GM21526 (cell line): ENCODE data around the gene NXPE4.
"Not testable (repeated sequence)": the region's sequence is repeated elsewhere in the genome, so short reads cannot be mapped to it uniquely, and the experiment has no call there.

Experiments used
- ATAC-seq: cut with Tn5 transposase; IDR thresholded peaks from one replicate; pipeline ENCODE4 v1.9.1; 2021; ENCODE audit warnings: moderate library complexity; ENCODE audit not compliant: unreplicated experiment, low FRiP score

Gene NXPE4

DNA sequence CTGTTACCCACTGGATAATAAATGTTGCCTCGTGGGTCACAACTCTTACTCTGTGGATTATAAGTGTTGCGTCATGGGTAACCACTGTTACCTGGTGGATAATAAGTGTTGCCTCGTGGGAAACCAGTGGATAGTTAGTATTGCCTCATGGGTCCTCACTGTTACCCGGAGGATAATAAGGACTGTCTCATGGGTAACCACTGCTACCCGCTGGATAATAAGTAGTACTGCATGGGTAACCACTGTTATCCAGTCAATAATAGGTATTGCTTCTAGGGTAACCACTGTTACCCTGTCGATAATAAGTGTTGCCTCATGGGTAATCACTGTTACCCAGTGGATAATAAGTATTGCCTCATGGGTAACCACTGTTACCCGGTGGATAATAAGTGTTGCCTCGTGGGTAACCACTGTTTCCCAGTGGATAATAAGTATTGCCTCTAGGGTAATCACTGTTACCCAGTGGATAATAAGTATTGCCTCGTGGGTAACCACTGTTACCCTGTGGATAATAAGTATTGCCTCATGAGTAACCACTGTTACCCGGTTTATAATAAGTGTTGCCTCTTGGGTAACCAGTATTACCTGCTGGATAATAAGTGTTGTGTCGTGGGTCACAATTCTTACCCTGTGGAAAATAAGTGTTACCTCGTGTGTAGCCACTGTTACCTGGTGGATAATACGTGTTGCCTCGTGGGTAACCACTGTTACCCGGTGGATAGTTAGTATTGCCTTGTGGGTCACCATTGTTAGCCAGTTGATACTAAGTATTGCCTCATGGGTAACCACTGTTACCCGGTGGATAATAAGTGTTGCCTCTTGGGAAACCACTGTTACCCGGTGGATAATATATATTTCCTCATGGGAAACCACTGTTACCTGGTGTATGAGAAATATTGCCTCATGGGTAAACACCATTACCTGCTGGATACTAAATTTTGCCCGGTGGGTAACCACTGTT lies 15.7 kb upstream of the NXPE4 start:
- ATAC-seq, result no peak

DNA sequence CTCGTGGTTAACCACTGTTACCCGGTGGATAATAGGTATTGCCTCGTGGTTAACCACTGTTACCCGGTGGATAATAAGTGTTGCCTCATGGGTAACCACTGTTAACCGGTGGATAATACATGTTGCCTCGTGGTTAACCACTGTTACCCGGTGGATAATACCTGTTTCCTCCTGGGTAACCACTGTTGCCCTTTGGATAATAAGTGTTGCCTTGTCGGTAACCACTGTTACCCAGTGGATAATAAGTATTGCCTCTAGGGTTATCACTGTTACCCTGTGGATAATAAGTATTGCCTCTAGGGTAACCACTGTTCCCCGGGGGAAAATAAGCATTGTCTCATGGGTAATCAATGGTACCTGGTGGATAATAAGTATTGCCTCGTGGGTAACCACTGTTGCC lies 15.0 kb upstream of the NXPE4 start:
- ATAC-seq, result no peak

DNA sequence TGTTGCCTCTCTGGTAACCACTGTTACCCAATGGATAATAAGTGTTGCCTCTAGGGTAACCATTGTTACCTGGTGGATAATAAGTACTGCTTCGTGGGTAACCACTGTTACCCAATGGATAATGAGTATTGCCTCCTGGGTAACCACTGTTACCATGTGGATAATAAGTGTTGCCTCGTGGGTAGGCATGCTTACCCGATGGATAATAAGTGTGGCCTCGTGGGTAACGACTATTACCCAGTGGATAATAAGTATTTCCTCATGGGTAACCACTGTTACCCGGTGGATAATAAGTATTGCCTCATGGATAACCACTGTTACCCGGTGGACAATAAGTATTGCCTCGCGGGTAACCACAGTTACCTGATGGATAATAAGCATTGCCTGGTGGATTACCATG lies 13.8 kb upstream of the NXPE4 start:
- ATAC-seq, result no peak

DNA sequence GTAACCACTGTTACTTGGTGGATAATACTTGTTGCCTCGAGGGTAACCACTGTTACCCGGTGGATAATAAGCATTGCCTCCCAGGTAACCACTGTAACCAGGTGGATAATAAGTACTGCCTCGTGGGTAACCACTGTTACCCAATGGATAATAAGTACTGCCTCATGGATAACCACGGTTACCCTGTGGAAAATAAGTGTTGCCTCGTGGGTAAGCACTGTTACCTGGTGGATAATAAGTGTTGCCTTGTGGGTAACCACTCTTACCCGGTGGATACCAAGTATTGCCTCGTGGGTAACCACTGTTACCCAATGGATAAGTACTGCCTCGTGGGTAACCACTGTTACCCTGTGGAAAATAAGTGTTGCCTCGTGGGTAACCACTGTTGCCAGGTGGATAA lies 13.0 kb upstream of the NXPE4 start:
- ATAC-seq, result not testable (repeated sequence)

DNA sequence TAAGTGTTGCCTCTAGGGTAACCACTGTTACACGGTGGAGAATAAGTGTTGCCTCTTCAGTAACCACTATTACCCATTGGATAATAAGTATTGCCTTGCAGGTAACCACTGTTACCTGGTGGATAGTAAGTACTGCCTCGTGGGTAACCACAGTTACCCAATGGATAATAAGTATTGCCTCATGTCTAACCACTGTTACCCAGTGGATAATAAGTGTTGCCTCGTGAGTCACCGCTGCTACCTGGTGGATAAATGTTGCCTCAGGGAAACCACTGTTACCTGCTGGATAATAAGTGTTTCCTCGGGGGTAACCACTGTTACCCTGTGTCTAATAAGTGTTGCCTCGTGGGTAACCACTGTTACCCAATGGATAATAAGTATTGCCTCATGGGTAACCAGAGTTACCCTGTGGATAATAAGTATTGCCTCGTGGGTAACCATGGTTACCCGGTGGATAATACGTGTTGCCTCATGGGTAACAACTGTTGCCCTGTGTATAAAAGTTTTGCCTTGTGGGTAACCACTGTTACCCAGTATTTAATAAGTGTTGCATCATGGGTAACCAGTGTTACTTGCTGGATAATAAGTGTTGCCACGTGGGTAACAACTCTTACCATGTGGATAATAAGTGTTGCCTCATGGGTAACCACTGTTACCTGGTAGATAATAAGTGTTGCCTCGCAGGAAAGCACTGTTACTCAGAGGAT lies 12.3 kb upstream of the NXPE4 start:
- ATAC-seq, result no peak

DNA sequence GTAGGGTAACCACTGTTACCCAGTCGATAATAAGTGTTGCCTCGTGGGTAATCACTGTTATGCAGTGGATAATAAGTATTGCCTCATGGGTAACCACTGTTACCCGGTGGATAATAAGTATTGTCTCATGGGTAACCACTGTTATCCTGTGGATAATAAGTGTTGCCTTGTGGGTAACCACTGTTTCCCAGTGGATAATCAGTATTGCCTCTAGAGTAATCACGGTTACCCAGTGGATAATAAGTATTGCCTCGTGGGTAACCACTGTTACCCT lies 11.2 kb upstream of the NXPE4 start:
- ATAC-seq, result not testable (repeated sequence)

DNA sequence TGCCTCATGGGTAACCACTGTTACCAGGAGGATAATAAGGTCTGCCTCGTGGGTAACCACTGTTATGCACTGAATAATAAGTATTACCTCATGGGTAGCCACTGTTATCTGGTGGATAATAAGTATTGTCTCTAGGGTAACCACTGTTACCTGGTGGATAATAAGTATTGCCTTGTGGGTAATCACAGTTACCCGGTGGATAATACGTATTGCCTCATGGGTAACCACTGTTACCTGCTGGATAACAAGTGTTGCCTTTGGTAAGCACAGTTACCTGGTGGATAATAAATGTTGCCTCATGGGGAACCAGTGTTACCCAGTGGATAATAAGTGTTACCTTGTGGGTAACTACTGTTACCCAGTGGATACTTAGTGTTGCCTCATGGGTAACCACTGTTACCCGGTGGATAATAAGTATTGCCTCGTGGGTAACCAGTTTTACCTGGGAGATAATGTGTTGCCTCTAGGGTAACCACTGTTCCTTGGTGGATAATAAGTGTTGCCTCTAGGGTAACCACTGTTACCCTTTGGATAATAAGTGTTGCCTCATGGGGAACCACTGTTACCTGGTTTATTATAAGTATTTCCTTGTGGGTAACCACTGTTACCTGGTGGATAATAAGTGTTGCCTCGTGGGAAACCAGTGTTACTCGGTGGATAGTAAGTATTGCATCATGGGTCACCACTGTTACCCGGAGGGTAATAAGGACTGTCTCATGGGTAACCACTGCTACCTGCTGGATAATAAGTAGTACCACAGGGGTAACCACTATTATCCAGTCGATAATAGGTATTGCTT lies 10.6 kb upstream of the NXPE4 start:
- ATAC-seq, result no peak

DNA sequence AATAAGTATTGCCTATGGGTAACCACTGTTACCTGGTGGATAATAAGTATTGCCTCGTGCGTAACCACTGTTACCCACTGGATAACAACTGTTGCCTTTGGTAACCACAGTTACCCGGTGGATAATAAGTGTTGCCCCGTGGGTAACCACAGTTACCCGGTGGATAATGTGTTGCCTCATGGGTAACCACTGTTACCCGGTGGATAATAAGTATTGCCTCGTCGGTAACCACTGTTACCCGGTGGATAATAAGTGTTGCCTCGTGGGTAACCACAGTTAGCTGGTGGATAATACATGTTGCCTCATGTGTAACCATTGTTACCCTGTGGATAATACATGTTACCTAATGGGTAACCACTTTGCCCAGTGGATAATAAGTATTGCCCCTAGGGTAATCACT lies 9.8 kb upstream of the NXPE4 start:
- ATAC-seq, result no peak

DNA sequence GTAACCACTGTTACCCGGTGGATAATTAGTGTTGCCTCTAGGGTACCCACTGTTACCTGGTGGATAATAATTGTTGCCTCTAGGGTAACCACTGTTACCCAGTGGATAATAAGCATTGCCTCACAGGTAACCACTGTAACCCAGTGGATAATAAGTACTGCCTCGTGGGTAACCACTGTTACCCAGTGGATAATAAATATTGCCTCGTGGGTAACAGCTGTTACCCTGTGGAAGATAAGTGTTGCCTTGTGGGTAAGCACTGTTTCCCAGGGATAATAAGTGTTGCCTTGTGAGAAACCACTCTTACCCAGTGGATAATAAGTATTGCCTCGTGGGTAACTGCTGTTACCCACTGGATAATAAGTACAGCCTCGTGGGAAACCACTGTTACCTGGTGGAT lies 9.3 kb upstream of the NXPE4 start:
- no peak for ATAC-seq

DNA sequence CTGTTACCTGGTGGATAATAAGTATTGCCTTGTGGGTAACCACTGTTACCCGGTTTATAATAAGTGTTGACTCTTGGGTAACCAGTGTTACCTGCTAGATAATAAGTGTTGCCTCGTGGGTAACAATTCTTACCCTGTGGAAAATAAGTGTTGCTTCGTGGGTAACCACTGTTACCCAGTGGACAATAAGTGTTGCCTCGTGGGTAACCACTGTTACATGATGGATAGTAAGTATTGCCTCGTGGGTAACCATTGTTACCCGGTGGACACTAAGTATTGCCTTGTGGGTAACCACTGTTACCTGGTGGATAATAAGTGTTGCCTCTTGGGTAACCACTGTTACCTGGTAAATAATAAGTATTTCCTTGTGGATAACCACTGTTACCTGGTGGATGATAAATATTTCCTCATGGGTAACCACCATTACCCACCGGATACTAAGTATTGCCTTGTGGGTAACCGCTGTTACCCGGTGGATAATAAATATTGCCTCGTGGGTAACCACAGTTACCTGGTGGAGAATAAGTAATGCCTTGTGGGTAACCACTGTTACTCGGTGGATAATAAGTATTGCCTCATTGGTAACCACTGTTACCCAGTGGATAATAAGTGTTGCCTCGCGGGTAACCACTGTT lies 8.7 kb upstream of the NXPE4 start:
- no peak for ATAC-seq

DNA sequence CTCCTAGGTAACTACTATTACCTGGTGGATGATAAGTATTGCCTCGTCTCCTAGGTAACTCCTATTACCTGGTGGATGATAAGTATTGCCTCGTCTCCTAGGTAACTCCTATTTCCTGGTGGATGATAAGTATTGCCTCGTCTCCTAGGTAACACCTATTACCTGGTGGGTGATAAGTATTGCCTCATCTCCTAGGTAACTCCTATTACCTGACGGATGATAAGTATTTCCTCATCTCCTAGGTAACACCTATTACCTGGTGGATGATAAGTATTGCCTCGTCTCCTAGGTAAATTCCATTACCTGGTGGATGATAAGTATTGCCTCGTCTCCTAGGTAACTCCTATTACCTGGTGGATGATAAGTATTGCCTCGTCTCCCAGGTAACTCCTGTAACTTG lies 7.6 kb upstream of the NXPE4 start:
- ATAC-seq, result not testable (repeated sequence)

DNA sequence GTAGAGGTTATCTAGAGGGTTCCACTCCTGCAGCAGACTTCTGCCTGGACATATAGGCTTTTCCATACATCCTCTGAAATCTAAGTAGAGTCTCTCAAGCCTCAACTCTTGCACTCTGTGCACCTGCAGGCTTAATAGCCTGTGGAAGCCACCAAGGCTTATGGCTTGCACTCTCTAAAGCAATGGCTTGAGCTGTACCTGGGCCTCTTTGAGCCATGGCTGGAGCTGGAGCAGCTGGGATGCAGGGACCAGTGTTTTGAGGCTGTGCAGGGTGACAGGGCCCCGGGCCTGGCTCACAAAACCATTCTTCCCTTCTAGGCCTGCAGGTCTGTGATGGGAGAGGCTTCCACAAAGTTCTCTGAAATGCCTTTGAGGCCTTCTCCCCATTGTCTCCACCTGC lies 2.9 kb upstream of the NXPE4 start:
- ATAC-seq, result no peak

DNA sequence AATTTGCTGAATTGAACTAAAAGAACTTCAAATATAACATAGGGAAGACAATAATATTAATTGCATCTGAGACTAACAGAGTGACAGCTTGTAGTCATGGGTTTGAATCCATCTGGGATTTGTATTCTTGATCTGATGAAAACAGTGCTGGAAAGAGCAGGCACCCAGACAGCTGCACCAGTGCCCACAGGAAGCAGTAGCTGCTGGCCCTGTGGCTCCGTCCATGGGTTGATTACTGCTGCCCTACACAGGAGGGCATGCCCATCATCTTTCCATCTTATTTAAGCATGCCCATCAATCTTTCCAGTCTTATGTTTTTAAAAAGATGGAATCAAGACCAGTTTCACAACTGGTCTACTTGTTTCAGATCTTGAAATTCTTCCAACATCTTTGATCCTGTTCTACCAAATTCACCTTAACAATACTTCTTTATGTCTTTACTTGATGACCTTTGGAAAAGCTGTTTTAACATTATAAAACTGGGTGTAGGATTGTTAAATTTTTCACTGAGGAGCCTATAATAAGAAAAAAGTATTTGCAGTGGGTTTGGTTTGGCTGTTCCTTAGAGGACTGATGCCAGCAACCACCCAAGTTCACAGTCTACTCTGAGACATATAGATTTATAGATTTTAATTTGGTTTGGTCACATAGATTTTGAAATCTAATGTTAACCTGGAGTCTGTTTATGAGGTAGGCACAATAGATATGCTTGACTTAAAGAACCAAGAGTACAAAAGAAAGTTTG lies 761 bp upstream of the NXPE4 start:
- ATAC-seq, result no peak

DNA sequence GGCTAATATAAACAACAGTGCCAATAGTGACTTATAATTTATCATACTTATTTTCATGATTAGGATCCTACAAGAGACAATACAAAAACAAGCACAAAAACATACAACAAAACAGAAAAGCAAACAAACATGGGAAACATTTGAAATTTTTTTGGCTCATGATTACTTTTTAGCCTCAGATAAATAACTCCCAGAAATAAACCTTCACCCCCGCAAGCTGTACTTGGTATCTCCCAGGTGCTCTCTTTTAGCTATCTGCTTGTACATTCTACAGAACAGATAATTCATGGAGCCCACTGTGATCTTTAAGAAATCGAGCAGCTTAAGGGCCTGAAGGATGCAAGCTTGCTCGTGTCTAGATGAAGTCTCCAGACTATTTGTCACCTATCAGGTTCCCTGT lies 883 bp downstream of the NXPE4 start:
- no peak for ATAC-seq

DNA sequence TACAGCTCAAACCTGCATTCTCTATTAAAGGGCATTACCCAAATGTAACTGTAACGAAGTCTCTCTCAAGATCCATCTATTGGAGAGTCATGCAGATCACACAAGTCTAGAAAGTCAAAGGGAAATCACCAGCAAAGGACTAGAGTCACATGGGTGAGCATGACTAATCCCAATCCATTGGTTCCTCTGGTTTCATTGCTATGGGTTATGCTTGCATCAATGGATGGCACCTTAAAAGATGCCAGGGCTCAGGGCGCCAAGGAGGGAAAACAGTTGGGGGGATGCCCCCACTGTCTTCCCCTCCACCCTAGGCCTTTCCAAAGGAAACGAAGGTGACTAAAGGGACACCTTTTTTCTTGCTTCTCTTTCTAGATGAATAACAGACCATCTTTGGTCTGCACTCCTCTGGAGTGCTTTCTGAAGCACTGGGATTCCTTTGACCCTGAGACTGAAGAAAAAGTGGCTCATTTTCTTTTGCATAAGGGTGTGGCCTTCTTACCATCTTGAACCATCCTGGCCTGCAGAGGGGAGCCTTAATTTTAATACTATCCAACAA lies 8.1 kb downstream of the NXPE4 start:
- ATAC-seq, result no peak

DNA sequence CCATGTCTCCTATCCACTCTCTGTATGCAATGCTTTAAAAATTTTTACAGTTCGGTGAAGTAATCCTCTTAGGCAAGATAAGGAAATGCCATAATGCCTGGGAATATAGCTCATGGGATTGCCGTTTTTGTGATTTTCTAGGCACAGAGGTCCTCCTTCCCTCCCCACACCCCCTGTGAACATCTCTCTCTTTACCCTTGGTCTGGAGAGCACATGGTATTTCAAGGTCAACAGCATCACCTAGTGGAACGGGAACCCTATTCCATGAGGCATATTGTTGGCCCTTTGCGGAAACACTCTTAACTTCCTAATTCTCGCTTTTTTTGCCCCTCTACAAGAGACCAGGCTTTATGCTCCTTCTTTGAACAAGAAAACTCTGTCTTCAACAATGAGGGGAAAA lies 8.8 kb downstream of the NXPE4 start:
- ATAC-seq, result no peak

DNA sequence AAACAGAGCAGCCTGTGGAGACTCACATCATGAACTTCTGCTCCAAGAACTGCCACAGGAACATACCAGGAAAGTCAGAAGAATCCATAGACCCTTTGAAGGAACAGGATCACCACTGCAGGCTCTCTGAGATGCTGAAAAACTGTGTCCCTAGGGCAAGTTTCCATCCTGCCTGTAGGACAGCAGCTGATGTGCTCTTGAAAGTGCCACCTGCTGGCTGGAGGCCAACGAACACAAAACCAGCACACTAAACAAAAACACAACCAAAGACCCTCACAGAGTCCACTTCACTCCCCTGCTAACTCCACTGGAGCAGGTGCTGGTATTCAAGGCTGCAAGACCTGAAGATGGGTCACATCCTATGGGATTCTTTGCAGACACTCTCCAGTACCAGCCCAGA lies 23.9 kb downstream of the NXPE4 start:
- ATAC-seq, result no peak

DNA sequence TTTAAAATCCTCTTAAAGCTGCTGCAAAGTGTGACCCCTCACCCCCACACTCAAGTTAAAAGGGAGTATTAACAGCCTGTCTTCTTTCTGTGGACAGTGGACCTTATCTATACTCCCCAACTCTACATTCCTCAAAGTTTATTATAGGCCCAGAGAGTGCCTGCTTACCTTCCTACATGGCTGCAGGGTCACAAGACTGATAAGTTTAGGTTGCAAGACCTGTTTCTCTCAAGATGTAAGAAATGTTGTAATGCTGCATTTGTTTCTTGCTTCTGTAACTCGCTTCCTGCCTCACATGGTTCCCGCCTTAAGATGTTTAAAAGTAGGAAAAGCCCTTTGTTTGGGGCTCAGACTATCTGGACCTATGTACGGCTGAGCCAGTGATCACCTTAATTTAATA lies 25.8 kb downstream of the NXPE4 start:
- ATAC-seq, result no peak

DNA sequence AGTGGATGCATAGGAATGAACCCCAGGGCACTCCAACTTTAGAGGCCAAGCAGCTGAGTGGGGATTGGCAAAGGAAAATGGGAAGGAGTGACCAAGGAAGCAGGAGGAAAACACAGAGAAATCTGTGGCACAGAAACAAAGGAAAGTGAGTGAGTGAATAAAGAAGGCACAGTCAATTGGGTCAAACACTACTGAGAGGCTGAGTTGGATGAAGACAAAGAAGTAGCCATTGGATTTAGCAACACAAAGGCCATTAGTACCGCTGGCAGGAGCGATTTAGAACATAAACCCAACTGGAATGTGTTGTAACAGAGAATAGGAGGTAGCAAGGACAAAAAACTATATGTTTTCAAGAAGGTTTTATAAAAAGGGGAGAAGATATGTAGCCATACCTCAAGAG lies 29.3 kb downstream of the NXPE4 start:
- ATAC-seq, result no peak

DNA sequence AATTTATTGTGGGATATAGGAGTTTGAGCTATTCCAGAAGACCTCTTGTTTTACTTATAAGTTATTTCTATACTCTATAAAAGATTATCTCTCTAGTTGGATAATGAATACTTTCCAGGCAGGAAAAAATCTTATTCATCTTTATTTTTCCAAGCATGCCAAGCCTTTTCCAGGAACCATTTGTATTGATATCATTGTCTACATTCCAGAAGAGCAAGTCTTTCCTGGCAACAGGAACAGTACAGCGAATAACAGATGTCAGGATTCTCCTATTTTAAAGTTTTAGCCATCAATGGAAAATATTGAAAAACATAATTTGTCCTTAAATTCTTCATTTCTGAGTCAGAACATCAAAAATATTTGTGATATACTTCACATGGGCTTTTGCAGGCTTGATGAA lies 30.8 kb downstream of the NXPE4 start:
- ATAC-seq, result no peak
